HG03558 (cell line): ENCODE results near the gene ARL3.

Source experiments
- ATAC-seq: cut with Tn5 transposase; IDR thresholded peaks from one replicate; pipeline ENCODE4 v1.9.1; 2021; ENCODE audit warnings: moderate number of reproducible peaks; ENCODE audit not compliant: unreplicated experiment; ENCODE audit errors: extremely low read depth

ARL3 gene

GRCh38 chr10:102627291-102627735 is 86.9 kb downstream of the ARL3 start:
- no peak for ATAC-seq

- no peak for ATAC-seq
Measured at GRCh38 chr10:102626026-102626685, 88.0 kb downstream of the ARL3 start.

- no peak for ATAC-seq
Measured at GRCh38 chr10:102624751-102625645, 89.2 kb downstream of the ARL3 start.

GRCh38 chr10:102624094-102624493 is 90.1 kb downstream of the ARL3 start:
- no peak for ATAC-seq
